HG03469 (cell line): ENCODE results near the gene CYP24A1.

Experiments used
- ATAC-seq: cut with Tn5 transposase; IDR thresholded peaks from one replicate; pipeline ENCODE4 v1.9.1; 2021; ENCODE audit warnings: mild to moderate bottlenecking, moderate library complexity, moderate number of reproducible peaks; ENCODE audit not compliant: unreplicated experiment

CYP24A1 gene

GRCh38 chr20:54173653-54174456 lies at the start of gene CYP24A1:
TSS of gene CYP24A1 (minus strand) at chr20:54173986. CDS start at chr20:54173579, 407 bp downstream.
- no peak for ATAC-seq

GRCh38 chr20:54223285-54223684 lies 49.5 kb upstream of the CYP24A1 start:
- no peak for ATAC-seq

GRCh38 chr20:54221996-54222890 lies 48.5 kb upstream of the CYP24A1 start:
- ATAC-seq, result no peak

GRCh38 chr20:54221353-54221752 lies 47.6 kb upstream of the CYP24A1 start:
- peak; percentile 87 for ATAC-seq

GRCh38 chr20:54220722-54221121 lies 46.9 kb upstream of the CYP24A1 start:
- ATAC-seq, result no peak

GRCh38 chr20:54219751-54220426 lies 46.1 kb upstream of the CYP24A1 start:
- ATAC-seq, result no peak

GRCh38 chr20:54218470-54218869 lies 44.7 kb upstream of the CYP24A1 start:
- no peak for ATAC-seq

GRCh38 chr20:54217762-54218161 lies 44.0 kb upstream of the CYP24A1 start:
- ATAC-seq, result no peak

GRCh38 chr20:54215157-54215789 lies 41.5 kb upstream of the CYP24A1 start:
- ATAC-seq, result no peak

- no peak for ATAC-seq
These were observed 40.8 kb upstream of the CYP24A1 start for GRCh38 chr20:54214566-54214965.

GRCh38 chr20:54212871-54213270 lies 39.1 kb upstream of the CYP24A1 start:
- no peak for ATAC-seq

GRCh38 chr20:54212226-54212625 lies 38.4 kb upstream of the CYP24A1 start:
- ATAC-seq, result no peak

GRCh38 chr20:54209216-54209813 lies 35.5 kb upstream of the CYP24A1 start:
- no peak for ATAC-seq

GRCh38 chr20:54208548-54209176 lies 34.9 kb upstream of the CYP24A1 start:
- no peak for ATAC-seq

GRCh38 chr20:54207743-54208547 lies 34.2 kb upstream of the CYP24A1 start, which contains the start of gene PFDN4:
TSS of gene PFDN4 (plus strand) at chr20:54208087. CDS start at chr20:54208101, 14 bp downstream.
- ATAC-seq, result peak; percentile 86

- no peak for ATAC-seq
These were observed 33.4 kb upstream of the CYP24A1 start for GRCh38 chr20:54207053-54207742.

GRCh38 chr20:54205450-54205849 lies 31.7 kb upstream of the CYP24A1 start:
- no peak for ATAC-seq

- ATAC-seq, result no peak
These were observed 30.7 kb upstream of the CYP24A1 start for GRCh38 chr20:54204481-54204880.
